HL-60 (cell line): ENCODE results near the gene RUBCNL.

Experiments
- GABPA ChIP-seq: IDR thresholded peaks from 2 replicates; pipeline ENCODE4 v1.6.1; 2012; ENCODE audit warnings: low read depth
- POLR2AphosphoS5 ChIP-seq: IDR thresholded peaks from 2 replicates; pipeline ENCODE4 v1.6.1; 2012; ENCODE audit warnings: low read depth
- REST ChIP-seq: IDR thresholded peaks from 2 replicates; pipeline ENCODE4 v1.6.1; 2012; ENCODE audit warnings: low read depth; ENCODE audit not compliant: insufficient replicate concordance
- SPI1 ChIP-seq: IDR thresholded peaks from 2 replicates; pipeline ENCODE4 v1.6.1; 2012; ENCODE audit warnings: low read depth, mild to moderate bottlenecking, borderline replicate concordance
- TF ChIP-seq, protein P1 (sequence below): IDR thresholded peaks from one replicate; pipeline ENCODE4 v1.5.1; 2011; ENCODE audit warnings: low read length, control low read depth, inconsistent platforms; ENCODE audit not compliant: insufficient read depth

GRCh38 chr13:46392967-46393366 lies 5.9 kb upstream of the RUBCNL start:
- TF ChIP-seq, protein P1, sequence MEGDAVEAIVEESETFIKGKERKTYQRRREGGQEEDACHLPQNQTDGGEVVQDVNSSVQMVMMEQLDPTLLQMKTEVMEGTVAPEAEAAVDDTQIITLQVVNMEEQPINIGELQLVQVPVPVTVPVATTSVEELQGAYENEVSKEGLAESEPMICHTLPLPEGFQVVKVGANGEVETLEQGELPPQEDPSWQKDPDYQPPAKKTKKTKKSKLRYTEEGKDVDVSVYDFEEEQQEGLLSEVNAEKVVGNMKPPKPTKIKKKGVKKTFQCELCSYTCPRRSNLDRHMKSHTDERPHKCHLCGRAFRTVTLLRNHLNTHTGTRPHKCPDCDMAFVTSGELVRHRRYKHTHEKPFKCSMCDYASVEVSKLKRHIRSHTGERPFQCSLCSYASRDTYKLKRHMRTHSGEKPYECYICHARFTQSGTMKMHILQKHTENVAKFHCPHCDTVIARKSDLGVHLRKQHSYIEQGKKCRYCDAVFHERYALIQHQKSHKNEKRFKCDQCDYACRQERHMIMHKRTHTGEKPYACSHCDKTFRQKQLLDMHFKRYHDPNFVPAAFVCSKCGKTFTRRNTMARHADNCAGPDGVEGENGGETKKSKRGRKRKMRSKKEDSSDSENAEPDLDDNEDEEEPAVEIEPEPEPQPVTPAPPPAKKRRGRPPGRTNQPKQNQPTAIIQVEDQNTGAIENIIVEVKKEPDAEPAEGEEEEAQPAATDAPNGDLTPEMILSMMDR: no peak
- TF ChIP-seq POLR2AphosphoS5: no peak
- TF ChIP-seq REST: no peak
- TF ChIP-seq SPI1: no peak
- no peak for TF ChIP-seq GABPA
